Activated CD4-positive, alpha-beta T cell treated with anti-CD3 and anti-CD28 coated beads, Interleukin-2, Interleukin-4, amounts not matched to agents 100 ng/mL and 50 ng/mL, durations not matched to agents 16 hours and 8 hours (primary cell): ENCODE measurements around the gene SRPRB.
A peak's percentile ranks its signal among the peaks of the same experiment; 100 is the strongest.

Experiments
- DNase-seq: peaks from one replicate; pipeline ENCODE4 v3.0.0-alpha.2; 2020; ENCODE audit warnings: low spot score

SRPRB gene, protein sequence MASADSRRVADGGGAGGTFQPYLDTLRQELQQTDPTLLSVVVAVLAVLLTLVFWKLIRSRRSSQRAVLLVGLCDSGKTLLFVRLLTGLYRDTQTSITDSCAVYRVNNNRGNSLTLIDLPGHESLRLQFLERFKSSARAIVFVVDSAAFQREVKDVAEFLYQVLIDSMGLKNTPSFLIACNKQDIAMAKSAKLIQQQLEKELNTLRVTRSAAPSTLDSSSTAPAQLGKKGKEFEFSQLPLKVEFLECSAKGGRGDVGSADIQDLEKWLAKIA

DNA sequence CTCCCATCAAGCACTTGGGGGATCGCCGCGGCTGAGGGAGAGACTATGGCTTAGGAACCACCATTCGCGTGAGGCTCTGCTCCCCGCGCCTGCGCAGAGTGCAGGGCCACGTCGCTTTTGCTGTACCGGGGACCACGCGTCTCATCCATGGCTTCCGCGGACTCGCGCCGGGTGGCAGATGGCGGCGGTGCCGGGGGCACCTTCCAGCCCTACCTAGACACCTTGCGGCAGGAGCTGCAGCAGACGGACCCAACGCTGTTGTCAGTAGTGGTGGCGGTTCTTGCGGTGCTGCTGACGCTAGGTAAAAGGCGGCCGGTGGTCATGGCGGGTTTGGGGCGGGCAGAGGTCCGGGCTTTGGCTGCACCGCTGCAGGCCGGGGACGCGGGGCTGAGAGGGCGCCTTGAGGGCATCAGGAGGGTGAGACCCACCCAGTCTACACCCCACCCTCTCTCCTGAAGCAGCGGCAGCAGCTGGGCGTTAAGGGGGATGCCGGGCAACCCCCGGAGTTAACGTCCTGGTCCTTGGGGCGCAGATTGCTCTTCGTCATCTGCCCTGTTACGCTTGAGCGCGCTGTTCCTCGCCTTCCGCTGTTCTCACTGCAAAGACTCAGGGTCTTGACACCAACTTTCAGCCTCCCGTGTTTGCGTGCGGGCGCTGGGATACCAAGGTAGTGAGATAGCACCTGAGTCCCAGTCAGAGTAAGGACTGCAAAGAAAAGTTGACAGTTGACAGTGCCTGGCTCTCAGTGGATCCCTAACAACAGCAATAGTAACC lies at the start of gene SRPRB:
TSS of gene SRPRB (plus strand) at position 114 of the 774 bp plus-strand sequence. CDS start at position 148, 34 bp downstream.
- peak; percentile 98 for DNase-seq

DNA sequence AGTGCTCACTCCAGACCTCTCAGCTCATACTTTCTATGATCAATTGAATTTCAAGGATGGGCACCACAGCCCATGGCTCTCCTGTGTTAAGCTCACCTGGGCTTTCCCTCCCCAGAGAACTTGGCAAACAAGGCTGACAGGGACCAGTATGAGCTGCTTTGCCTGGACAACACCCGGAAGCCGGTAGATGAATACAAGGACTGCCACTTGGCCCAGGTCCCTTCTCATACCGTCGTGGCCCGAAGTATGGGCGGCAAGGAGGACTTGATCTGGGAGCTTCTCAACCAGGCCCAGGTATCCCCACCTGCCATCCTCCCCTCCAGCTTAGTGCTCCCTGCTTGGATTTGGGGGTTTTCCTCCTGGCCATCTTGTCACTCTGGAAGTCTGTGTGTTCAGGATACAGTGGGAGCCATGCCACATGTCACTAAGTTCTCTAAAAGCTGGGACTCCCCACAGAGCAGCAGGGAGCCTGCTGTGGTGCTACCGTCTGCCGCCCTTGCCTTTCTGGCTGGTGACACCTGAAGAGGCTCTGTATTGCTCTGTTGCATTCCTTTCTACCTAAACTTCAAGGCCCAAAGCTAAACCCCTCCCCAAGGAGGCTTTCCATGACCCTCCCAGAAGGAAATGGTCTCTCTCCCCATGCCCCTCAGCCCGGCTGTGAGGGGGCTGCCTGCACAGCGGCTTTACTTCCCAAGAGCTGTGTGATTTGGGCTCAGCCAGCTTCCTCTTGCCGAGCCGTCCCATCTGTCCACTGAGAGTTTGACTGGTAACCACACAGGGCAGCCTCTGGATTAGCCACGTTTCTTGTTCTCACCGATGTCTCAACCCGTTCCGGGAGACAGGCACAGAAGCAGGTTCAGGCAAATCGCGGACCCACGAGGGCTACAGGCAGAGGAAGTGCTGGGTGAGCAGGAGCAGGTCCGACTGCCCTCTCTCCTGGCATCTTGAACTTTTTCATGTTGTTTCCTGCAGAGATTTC lies 48.6 kb upstream of the SRPRB start:
- no peak for DNase-seq

GRCh38 chr3:133757701-133758567 lies 47.7 kb upstream of the SRPRB start:
- DNase-seq, result no peak

DNA sequence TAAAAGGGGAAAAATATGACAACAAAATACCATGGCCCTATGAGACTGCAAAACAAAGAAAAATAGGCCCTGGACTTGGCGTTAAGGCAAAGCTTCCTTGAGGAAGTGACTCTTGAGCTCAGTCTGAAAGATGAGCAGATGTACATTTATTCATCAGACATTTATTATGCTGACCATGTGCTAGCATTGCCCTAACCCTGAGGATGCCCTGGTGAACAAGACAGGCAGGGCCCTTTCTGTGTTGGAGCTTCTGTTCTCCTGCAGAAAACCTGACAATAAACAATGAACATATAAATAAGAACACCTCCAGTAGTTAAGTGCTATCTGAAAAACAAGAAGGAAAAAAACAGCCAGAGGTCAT lies 47.1 kb upstream of the SRPRB start:
- DNase-seq, result no peak

DNA sequence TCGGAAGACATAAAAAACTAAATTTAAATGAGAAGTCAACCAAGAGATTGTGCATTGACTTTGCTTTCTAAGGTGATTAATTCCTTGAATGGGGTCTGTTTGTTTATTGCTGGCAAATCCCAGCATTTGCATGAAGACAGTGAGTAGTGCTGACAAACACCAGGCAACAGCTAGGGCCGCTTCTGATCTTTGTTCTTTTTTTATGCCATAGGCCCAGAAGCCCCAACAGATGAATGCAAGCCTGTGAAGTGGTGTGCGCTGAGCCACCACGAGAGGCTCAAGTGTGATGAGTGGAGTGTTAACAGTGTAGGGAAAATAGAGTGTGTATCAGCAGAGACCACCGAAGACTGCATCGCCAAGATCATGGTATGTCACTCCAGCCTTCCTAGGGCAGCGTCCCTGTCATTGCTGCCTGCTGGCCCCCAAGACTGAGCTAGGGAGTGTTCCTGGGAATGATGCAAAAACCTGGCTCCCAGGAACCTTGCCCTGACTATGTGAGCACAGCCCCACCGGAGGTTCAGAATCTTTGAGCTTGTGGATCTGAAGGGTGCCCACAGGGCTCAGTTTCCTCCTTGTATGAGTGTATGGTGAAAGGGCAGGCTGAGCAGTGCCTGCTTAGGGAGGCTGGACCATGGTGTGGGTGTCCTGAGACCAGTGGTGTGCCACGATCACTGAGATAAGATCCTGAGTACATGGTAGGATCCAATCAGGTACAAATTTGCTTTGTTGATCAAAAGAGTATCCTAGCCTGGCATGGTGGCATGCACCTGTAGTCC lies 46.5 kb upstream of the SRPRB start:
- no peak for DNase-seq

DNA sequence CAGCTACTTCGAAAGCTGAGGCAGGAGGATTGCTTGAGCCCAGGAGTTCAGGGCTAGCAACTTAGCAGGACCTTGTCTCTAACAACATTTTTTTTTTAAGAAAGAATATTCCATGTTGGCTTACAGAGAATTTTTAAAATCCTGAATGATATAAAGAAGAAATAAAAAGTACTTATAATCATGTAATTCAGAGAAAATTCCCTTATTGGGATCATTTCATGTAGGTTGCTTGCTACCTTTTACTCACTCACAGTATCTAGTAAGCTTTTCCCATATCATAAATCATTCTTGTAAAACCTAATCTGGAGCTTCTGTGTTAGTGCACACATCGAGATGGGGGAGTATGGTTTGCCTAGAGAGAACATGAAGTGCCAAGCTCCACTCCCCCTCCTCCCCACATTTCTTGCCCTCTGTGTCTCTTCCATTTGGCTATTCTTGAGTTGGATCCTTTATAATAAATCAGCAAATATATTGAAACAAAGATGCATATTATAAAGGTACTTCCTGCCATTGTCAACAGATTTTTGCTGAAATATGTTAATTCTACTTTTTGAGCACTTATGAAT lies 45.8 kb upstream of the SRPRB start:
- DNase-seq, result no peak

GRCh38 chr3:133760916-133761315 lies 44.7 kb upstream of the SRPRB start:
- no peak for DNase-seq

GRCh38 chr3:133761605-133762484 lies 43.8 kb upstream of the SRPRB start:
- no peak for DNase-seq

GRCh38 chr3:133762539-133762938 lies 43.1 kb upstream of the SRPRB start:
- no peak for DNase-seq

GRCh38 chr3:133763797-133764683 lies 41.6 kb upstream of the SRPRB start:
- no peak for DNase-seq

DNA sequence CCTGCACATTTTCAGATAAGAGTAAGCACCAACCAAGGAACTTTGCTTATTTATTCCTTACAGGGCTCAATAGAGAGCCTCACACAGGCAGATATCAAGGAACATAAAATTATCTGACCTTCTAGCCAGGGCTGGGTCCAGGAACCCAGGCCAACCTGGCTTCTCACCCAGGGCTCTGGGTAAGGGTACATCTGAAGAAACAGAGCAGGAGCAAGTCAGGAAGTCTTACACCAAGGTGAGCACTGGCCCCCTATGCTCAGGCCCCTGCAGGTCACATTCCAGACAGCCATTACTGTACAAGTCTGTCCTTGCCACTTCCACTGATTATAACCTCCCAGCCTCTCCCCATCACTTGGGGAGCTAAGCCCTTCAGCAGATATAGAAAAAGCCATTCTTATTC lies 40.4 kb upstream of the SRPRB start:
- DNase-seq, result no peak

- DNase-seq, result no peak
Observed at GRCh38 chr3:133767607-133768006, 38.0 kb upstream of the SRPRB start.

DNA sequence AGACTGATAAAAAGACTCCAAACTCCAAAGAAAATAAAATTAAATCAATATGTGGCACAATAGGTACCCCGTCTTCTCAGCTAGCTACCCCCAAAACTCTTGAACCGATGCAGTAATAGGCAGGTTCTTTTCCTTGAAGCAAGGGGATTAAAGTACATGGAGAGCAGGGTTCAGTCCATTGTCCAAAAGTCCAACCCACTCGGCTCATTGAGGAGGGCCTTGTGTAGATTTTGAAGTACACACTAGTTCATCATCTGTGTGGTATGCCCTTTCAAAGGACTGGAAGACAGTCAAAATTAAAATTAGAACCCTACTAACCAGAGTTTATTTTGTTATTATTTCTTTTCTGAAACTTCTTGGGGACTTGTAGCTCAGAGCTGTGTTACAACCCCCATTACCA lies 36.1 kb upstream of the SRPRB start:
- DNase-seq, result no peak

DNA sequence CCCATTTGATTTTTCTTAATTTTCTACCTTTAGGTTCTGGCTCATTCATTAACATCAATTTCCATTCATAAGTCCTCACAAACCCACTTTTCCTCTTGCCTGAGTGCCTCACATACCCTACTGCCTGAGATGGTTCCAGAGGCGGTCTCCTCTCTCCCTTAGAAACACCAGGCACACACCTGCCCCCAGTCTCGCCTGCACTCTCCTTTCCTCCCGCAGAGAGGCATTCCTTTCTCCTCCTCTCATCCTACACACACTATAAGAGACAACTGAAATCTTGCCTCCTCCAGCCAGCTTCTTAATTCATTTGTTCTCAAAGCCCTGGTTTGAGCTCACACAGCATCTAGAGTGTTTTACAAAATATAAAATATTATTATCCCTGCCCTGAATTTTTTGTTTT lies 31.9 kb upstream of the SRPRB start:
- DNase-seq, result no peak

- no peak for DNase-seq
Observed at GRCh38 chr3:133775309-133775708, 30.3 kb upstream of the SRPRB start.

GRCh38 chr3:133775835-133776234 lies 29.8 kb upstream of the SRPRB start:
- DNase-seq, result no peak

- no peak for DNase-seq
Observed at GRCh38 chr3:133776794-133777438, 28.7 kb upstream of the SRPRB start.
